Stimulated activated CD4-positive, alpha-beta T cell treated with anti-CD3 and anti-CD28 coated beads, Interleukin-15, amount 100 ng/mL, for 48 hours (primary cell): ENCODE data around the gene CACNA1F.
A peak's percentile ranks its signal among the peaks of the same experiment; 100 is the strongest.

ENCODE experiments used
- DNase-seq, 2 donors: peaks; one replicate each; pipeline ENCODE4 v3.0.0-alpha.2; 2020; ENCODE audit warnings: low read depth in 2 of 2

CACNA1F gene

DNA sequence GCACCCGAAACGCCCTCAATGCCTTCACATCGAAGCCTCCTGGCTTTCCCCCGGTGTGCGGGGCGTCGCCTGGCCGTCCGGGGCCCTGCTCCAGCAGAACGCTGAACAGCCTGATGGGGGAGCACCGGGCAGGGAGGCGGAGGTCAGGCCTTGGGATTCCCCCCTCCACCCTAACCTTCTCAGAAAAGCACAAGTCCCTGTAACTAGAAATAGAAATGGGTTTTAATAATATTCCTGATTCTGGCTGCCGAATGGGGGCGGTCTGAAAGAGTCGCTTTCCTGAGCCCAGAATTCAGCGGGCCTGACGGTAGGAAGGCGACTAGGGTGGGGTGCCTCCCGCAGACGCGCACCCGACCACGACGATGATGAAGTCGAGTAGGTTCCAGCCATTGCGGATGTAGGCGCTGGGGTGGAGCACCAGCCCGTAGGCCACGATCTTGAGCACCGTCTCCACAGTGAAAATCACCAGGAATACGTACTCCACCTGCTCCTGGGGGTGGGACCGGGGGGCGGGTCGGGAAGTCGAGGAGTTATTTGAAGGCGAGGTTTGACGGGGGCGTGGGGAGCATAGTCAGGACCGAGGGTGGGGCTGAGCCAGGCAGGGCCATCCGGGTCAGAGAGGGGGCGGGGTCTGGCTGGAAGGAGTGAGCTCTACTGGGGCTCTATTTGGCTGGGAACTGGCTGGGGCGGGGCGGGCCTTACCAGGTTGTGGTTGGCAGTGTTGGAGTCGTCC lies 2.5 kb downstream of the CACNA1F start:
- peak; percentile 37 to 64 for DNase-seq

DNA sequence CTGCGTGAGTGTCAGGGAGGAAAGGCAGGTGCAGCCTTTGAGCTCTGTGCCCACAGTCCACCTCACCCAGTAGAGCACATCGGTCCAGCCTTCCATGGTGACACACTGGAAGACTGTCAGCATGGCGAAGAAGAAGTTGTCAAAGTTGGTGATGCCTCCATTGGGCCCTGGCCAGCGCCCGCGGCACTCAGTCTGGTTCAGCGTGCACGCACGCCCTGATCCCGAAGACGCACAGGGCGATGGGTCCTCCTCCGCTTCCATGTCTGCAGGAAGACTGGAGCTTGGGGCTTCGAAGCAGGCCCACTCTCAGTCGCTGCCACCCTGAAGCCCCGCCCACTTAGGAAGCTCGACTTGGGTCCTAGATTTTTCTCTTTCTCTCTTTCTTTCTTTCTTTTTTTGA lies 5.0 kb downstream of the CACNA1F start:
- no peak for DNase-seq

DNA sequence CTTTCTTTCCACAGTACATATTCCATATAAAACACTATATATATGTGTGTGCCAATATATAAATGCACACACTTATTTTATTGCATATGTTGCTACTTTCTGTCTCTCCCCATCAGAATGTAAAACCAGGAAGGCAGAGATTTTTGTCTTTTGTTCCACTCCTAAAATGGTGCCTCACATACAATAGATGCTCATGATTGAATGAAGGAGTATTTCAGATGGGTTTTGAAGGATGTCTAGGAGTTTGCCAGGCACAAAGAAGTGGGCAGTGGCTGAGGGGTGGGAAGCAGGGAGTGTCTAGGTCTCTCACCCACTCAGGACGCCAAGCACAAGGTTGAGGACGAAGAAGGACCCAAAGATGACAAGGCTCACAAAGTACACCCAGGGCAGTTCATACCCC lies 5.4 kb downstream of the CACNA1F start:
- no peak for DNase-seq

DNA sequence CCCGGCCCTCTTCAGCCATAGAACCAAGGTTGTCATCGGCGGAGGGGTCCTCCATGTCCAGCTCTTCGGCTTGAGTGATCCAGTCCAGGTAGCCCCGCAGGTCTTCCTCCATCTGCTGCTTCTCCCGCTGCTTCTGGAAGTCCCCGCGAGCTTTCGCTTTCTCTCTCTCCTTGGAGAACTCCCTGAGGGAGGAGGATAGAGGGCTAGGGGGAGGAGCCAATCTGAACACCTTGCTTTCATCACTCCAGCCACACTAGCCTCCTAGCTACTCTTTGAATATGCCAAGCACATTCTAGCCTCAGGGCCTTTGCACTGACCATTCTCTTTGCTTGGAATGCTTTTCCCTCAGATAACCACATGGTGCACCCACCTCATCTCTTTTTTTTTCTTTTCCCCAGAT lies 6.2 kb downstream of the CACNA1F start:
- DNase-seq, result no peak

DNA sequence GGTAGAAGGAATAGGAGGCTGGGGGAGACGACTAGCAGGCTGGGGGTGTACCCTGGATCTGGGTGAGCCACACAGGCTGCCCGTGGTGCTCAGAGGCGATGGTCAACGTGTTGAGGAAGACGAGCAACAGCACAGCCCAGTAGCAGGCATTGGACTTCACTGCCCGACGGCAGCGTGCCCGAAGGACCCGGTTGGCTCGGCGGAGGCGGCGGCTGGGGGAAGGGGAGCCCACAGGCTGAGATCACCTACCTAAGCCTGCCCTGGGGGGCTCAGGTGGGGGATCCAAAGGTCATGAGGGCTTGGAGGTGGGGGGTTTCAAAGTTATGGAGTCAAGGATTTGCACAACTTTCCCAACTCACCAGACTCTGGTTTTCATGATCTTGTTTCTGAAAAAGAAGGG lies 7.3 kb downstream of the CACNA1F start:
- no peak for DNase-seq

DNA sequence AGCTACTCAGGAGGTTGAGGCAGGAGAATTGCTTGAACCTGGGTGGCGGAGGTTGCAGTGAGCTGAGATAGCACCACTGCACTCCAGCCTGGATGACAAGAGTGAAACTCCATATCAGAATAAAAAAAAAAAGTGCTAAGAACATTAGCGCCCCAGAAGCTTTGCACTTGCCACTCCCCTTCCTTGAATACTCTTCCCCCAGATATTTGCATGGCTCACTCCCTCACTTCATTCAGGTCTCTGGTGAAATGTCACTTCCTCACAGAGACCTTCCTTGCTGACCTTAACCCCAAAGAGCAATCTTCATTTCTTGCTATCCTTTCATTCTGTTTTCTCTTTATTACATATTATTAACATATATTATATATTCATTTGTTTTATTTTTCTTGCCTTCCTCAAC lies 11.3 kb downstream of the CACNA1F start:
- no peak for DNase-seq

DNA sequence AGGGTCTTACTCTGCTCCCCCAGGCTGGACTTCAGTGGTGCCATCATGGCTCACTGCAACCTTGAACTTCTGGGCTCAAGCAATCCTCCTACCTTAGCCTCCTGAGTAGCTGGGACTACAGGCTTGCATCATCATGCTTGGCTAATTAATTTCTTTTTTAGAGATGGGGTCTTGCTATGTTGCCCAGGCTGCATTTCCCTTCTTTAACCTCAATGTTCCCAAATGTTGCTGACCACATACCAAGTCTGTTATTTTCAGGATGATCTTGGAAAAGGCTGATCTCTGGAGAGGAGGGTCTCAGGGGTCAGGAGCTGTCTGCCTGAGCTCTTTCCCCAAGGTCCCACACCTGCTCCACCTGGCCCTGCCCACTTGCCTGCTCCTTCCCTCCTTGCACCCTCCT lies 13.0 kb downstream of the CACNA1F start:
- DNase-seq, result no peak

DNA sequence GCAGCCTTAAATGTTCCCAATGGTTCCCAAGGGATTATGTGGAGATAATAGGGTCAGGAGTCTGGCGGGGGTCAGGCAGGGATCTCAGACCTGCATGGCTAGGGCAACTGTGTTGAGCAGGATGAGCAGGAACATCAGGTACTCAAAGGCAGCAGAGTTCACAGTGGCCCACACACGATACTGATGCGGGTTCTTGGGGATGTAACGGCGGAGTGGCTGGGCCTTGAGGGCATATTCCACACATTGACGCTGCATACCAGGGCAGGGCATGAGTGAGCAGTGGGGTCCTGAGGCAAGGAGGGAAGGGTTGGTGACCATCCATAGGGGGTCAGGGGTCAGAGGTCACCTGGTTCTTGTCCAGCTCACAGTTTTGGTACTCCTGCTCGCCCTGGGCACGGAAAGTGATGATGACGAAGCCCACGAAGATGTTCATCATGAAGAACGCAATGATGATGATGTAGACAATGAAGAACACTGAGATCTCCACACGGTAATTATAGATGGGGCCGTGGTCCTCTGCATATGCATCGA lies 18.1 kb downstream of the CACNA1F start:
- DNase-seq, result no peak

DNA sequence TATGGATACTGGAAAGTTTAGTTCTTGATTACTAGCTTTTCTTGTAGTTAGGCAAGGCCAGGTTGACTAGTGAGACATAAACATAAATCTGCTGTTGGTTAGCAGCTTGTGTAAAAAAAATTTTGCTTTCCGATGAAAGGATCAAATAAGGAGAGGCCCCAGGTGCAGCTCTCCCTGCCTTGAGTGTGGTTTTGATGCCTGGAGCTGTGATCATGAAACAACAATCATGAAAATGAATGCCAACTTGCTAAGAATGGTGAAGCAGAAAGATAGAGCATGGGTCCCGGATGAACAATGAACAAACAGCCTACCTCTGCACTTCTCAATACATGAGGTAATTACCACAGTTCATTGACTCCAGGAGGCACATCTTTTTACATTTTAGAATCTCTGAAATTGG lies 18.7 kb downstream of the CACNA1F start:
- no peak for DNase-seq

DNA sequence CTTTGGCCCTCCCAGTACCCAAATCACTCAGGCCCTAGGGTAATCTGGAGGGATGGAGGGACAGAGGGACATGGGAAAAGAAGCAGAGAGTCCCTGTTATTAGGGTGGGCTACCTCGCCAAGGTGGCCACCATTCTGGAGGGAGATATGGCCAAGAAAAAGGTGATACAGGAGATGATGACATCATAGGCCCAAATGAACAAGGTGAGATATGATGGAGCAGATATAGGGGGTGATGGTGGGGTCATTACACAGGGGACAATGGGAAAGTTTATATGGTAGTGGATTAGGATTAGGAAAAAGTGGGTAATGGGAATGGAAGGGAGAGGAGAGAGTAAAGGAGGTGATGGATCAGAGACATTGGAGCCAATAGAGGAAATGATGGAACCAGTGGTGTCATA lies 20.3 kb downstream of the CACNA1F start:
- DNase-seq, result no peak

DNA sequence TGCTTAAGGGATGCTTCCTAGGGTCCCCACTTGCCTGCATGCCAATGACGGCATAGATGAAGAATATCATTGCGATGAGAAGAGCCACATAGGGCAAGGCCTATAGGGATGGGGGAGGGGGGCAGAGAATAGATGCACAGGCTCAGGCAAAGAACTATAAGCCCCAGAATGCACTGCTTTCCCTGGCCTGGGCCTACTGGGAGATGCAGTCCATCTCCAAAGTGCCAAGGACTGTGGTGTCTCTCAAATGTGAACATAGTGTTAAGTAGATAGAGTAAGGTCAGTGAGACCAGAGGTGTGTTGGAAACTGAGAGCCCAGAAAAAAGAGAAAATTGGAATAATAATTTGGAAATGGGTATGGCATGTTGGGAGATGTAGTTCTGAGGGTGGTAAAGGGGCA lies 20.9 kb downstream of the CACNA1F start:
- DNase-seq, result no peak

DNA sequence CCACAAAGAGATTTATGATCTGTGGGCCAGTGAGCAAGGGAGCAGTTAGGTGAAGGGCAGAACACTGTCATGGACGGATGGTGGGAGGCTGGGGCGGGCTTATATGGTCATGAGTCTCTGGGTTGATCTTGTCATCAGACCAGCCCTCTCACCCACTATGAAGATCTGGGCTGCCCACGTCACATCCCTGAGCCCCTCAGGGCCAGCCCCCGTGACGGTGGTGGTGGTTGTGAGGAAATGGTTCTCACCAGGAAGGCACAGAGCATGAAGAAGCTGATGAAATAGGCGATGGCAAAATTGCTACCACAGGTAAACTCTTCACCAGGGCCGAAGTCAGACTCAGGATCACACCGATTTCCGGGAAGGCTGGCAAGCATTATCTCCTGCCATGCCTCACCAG lies 22.1 kb downstream of the CACNA1F start:
- DNase-seq, result no peak

DNA sequence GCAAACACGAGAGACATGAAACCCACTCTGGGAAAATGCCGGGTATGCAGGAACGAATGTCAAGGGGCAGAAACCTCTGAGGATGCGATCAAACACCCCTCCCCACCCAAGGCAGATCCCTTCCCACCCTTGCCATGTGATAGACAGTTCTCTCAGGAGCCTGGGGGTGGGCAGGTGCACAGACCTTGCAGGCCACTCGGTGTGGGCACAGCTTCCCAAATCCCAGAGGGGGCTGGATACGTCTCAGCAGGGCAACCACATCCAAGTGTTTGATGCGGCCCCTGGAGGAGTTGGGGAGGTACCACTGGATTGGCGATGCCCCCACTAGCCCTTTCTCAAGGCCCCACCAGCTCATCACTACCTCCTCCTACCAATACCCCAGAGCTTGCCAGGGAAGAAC lies 22.7 kb downstream of the CACNA1F start:
- no peak for DNase-seq

DNA sequence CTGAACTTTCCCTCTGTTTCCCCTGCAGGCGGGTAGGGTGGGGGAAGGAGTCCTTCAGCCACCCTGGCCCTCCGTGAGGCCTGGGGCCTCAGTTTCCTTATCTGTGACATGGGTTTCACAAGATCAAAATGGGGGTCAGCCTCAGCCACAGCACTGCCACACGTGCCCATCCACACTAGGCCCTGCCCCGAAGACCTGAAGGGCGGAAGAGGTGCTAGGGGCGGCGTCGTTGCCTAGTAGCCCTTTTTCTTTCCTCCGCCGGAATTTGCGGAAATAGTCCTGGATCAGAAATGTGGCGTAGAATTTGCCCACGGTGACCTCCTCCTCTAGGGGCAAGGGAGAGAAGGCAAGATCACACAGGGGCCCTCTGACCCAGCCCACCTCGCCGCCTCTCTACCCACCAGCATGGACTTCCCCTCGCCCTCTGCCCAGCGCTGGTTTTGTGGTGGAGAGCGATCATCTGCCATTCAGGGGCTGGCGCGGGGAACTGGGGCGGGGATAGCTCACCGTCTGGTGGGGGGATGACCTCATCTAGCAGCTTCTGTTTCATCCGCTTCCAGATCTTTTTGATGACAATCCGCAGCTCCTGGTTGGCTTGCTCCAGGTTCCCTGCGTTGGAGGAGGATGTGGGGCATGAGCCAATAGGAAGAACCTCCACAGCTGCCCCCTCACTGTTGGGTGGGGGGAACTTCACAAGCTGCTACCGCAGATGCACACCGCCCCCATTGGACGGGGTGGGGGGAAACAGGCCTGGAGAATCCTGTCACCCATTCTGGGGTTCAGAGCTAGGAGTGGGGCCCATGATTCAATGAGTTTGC lies 23.5 kb downstream of the CACNA1F start:
- no peak for DNase-seq

DNA sequence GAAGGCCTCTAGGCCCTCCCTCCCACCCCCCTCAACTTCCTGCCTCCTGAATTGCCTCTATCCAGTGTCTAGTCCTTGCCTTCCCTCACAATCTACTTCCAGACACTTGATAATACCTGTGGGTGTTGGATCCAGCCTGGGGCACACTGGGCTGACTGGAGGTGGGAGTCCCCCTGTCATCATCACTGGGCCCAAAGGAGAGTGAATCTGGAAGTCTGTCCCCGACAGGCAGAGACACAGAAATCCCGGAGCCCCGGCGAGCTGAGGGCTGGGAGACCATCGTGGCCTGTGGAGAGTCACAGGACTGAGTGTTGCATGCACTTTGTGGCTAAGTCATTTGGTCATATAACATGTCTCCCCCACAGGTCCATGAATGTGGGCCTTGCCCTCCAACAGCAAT lies 24.7 kb downstream of the CACNA1F start:
- no peak for DNase-seq

DNA sequence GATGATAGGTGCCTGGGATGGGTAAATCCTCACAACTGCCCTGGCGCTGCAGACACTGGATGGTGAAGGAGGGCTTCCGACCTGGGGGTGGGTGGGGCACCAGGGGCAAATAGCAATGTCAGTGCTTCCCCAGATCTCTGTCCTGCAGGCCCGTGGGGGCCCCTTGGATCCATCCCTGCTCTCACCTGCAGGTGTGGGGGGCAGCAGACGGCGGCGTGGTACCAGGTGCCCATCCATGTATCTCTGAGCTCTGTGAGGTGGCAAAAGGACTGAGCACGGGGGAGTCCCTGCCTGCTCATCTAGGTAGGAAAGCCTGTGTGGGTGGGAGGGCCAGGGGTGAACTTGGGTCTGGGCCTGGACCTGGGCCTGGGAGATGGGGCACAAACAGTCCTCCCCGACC lies 26.6 kb downstream of the CACNA1F start:
- DNase-seq, result no peak

DNA sequence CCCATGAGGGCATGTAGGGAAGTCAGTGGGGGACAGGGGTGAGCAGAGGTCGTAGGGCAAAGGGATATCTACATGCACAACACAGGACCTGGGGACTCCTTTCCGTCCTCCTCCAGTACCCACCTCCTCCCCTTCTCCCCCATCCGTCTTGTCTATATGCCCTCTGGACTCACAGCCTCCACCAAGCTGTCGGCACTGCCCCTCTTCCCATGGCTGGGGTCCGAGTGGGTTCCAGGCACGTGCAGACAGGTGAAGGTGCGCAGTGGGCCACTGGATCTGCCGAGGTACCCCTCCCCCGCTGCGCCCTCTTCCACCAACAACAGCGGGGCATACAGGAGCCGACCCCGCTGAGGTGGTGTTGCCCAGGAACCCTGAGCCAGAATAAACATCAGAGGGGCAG lies 27.7 kb downstream of the CACNA1F start:
- DNase-seq, result no peak

DNA sequence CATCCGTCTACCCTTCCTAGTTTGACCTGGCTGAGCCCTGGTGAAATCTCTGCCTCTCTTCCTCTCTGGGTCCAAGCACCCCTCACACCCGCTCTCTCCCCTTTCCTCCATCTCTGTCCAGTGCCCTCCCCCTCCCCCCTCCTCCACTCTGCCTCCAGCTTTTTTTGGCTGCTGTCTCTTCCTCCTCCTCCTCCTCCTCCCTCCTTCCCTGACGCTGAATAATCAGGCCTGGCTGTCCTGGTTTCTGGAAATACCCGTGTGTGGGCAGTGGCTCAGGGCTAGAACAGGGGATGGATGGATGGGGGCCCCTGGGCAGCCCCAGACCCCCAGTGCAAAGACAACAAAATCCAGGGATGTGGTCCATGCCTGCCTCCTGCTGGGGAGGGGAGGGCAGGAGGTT lies 28.4 kb downstream of the CACNA1F start:
- no peak for DNase-seq

DNA sequence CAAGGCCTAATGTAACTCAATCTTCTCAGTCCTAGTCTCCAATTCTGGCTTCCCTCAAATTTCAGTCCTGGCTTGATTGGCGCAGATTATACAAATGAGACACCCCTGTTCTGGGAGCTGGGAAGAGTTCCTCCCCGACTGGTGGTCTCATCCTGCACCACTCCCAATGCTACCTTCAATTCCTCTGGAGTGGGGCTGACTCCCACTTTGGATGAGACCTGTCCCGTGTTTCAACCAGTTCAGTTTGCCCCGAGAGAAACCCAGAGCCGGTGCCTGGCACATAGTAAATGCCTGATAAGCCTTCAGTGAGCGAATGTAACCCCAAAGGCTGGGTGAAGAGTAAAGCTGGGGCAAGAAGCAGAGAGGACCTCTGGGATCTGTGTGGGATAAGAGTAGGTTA lies 29.1 kb downstream of the CACNA1F start:
- DNase-seq, result no peak

DNA sequence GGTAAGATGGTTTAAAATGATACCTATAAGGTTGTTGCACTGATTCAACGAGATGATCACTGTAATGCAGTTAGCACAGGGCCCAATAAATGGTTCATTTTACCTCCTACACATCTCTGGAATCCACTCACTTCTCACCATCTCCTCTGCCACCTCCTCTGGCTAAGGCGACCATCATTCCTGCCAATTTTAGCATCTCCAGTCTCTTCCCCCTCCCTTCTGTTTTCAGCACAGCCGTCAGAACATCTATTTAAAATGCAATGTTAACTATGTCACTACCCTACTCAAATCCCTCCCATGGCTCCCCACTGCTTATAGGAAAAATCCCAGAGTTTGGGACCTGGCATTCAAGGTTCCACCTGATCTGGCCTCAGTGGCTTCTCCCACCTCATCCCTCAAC lies 29.6 kb downstream of the CACNA1F start:
- no peak for DNase-seq

DNA sequence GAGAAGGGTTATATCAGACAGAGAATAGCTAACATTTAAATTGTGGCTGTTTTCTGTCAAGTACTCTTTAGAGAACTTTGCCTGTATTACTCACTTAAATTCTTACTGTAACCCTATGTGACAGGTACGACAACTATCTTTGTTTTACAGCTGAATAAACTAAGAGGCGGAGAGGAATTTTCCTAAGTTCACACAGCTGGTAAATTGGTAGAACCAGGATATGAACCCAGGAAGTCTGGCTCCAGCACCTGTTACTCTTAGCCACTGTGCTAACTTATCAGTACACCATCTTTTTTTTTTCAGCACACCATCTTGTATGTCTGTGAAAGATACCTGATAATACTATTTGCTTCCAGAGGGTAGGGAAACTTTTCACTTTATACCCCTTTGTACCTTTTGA lies 31.1 kb downstream of the CACNA1F start:
- no peak for DNase-seq

DNA sequence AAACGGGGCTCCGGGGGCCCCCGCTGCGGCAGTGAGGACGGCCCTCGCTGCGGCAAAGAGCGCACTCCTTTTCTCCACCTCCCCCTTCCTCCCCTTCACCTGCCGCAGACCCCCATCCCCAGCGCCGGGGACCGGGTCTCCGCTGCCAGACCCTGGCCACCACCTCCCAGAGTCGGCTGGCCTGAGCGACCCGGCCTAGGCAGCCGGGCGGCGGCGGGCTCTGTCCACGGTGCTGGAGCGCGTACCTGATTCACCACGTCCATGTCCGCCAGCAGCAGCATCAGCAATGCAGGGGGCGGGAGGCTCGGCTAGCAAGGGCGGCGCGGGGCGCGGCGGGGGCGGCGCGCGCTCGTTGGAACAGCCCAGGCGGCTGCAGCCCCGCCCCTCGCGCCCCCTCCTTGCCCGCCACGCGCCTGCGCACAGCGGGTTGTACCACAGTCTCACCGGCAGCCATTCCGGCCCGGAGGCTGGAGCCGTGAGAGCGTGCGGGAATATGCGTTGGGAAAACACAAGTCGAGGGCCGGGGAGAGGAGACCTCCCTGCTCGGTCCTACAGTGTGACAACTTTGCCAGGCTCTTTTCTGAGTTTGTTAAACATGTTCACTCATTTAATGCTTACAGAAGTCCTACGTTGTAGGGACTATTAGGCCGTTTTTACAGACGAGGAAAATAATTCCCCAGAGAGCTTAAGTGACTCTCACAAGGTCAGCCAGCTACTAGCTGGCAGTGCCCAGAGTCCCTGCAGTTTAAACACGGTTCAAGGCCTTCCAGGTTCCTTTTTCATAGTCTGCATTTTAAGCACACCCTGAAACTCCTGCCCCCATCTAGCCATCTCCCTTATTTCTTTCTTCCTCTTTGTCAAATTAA lies 33.0 kb downstream of the CACNA1F start, which contains the start of gene SYP:
Gene SYP (minus strand): TSS at position 288 of the 866 bp plus-strand sequence. CDS start 7 bp downstream, at position 281.
- DNase-seq, result peak; percentile 77 to 78
